HG03575 (cell line): Measurements from ENCODE around the gene P4HB.

Experiments used
- ATAC-seq: cut with Tn5 transposase; IDR thresholded peaks from one replicate; pipeline ENCODE4 v1.9.1; 2021; ENCODE audit not compliant: unreplicated experiment, insufficient number of reproducible peaks, low FRiP score; ENCODE audit errors: extremely low read depth

Gene P4HB

DNA sequence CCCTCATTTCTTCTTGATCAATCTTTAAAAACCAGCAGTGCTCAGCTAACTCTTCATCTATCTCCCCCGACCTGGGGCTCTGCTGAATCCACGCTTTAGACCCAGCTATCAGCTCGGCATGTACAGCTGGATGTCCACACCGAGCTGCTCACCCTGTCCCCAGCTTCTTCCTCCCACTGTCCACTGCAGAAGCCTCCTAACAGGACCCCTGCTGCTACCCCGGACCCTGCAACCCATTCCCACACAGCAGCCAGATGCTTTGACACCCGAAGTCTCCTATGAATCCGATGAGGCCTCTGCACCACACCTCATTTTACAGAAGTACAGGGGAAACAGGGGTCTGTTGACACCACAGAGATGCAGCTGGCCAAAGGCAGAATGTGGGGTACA is 42.6 kb downstream of the P4HB start:
- ATAC-seq, result no peak

DNA sequence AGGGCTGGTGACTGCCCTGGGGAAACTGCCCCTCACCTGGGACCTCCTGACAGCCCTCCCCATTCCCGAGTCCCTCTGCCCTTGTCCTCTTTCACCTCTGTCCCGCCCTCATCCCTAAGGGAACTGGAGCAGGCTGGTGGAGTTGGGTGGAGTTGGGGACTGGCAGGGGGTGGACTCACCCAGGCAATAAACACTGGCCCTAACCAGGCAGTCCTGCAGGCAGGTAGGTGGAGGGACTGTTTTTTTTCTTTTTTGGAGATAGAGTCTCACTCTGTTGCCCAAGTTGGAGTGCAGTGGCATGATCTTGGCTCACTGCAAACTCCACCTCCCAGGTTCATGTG is 44.7 kb downstream of the P4HB start:
- no peak for ATAC-seq

- ATAC-seq, result no peak
Measured at GRCh38 chr17:81814748-81815645, 45.3 kb downstream of the P4HB start.

GRCh38 chr17:81813861-81814683 is 46.3 kb downstream of the P4HB start:
- no peak for ATAC-seq

DNA sequence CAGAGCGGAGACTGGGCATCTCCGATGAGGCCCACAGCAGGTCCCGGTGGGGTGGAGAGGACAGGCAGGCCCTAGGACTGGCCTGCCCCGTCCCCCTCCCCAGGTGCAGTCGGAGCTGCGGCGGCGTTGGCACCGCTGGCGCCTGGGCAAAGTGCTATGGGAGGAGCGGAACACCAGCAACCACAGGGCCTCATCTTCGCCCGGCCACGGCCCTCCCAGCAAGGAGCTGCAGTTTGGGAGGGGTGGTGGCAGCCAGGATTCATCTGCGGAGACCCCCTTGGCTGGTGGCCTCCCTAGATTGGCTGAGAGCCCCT is 47.0 kb downstream of the P4HB start:
- ATAC-seq, result no peak

DNA sequence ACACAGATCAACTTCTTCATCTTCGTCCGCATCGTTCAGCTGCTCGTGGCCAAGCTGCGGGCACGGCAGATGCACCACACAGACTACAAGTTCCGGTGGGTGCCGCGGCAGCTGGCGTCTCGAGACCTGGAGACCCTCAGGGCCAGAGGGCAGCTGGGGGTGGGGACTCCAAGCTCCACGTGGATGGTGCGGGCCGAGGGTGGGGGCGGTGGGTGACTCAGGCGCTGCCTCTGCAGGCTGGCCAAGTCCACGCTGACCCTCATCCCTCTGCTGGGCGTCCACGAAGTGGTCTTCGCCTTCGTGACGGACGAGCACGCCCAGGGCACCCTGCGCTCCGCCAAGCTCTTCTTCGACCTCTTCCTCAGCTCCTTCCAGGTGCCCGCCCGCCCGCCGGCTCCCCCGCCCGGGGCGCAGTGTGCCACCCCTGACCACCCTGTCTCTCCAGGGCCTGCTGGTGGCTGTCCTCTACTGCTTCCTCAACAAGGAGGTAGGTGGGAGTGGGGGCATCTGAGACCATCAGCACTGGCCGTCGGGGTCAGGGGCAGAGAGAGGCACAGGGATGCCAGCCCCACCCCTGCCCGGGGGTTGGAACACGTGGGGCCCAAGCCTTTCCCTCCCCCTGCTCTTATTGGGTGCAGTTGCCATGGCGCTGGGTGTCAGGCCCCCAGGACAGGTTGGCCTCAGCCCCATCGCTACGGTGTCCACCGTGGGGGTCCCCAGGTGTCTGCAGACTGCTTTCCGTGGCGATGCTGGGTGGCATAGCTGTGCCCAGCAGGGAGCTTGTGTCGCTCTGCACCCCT is 47.6 kb downstream of the P4HB start:
- ATAC-seq, result no peak

DNA sequence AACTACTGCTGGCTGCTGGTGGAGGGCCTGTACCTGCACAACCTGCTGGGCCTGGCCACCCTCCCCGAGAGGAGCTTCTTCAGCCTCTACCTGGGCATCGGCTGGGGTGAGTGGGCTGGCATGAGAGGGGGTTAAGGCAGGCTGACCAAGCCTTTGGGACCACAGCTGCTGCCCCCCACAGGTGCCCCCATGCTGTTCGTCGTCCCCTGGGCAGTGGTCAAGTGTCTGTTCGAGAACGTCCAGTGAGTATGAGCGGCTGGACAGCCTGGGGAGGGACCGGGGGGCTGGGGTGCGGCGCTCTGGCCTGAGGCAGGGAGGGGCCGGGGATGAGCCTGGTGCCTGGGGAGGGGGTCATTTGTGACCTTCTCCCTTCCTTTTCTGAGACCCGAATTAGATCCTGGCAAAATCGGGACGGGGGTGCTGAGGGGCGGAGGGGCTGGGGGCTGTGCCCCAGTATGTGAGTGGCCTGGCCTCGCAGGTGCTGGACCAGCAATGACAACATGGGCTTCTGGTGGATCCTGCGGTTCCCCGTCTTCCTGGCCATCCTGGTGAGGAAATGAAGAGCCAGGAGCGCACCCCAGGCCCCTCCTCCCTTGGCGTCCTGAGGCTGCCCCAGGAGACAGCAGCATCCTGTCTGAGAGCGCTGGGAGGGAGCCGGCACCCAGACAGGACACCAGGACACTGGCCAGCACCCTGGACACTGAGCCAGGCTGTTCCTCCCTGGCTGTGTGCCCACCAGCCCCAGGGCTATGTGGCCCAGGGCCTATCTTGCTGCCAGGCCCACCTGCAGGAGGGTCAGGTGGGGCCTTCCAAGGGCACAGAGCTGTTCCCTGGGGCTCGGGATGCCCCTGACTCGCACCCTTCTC is 48.4 kb downstream of the P4HB start:
- no peak for ATAC-seq

DNA sequence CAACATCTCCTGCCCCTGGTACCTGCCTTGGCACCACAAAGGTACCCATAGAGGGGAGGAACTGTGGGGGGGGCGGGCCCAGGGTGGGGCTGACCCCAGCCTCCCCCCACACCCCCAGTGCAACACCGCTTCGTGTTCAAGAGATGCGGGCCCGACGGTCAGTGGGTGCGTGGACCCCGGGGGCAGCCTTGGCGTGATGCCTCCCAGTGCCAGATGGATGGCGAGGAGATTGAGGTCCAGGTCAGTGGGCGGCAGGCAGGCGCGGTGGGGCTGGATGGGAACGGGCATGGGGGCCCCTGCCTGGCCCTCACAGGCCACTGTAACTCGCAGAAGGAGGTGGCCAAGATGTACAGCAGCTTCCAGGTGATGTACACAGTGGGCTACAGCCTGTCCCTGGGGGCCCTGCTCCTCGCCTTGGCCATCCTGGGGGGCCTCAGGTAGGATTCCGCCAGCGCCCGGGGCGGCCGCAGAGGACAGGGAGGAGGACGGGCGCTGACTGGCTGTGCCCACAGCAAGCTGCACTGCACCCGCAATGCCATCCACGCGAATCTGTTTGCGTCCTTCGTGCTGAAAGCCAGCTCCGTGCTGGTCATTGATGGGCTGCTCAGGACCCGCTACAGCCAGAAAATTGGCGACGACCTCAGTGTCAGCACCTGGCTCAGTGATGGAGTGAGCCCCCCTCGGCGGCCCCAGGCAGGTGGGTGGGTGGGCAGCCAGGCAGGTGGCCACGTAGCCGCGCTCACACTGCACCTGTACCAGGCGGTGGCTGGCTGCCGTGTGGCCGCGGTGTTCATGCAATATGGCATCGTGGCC is 49.2 kb downstream of the P4HB start:
- ATAC-seq, result no peak

DNA sequence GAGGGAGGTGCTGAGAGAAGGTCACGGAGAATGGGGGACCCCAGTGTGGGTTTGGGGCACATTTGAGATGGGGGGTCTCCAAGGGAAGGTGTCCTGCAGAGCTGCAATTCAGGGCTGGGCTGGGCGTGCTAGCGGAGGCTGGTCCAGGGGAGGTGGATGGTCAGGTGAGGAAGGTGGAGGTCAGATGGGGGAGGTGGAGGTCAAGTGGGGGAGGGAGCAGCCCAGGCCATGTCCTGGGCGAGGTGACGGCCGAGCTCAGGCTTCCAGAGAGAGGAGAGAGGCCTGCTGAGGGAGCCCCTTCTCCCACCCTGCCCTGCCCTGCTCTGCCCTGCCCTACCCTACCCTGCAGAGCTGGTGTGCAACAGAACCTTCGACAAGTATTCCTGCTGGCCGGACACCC is 49.9 kb downstream of the P4HB start:
- no peak for ATAC-seq

GRCh38 chr17:81809556-81809998 is 50.8 kb downstream of the P4HB start:
- ATAC-seq, result no peak

DNA sequence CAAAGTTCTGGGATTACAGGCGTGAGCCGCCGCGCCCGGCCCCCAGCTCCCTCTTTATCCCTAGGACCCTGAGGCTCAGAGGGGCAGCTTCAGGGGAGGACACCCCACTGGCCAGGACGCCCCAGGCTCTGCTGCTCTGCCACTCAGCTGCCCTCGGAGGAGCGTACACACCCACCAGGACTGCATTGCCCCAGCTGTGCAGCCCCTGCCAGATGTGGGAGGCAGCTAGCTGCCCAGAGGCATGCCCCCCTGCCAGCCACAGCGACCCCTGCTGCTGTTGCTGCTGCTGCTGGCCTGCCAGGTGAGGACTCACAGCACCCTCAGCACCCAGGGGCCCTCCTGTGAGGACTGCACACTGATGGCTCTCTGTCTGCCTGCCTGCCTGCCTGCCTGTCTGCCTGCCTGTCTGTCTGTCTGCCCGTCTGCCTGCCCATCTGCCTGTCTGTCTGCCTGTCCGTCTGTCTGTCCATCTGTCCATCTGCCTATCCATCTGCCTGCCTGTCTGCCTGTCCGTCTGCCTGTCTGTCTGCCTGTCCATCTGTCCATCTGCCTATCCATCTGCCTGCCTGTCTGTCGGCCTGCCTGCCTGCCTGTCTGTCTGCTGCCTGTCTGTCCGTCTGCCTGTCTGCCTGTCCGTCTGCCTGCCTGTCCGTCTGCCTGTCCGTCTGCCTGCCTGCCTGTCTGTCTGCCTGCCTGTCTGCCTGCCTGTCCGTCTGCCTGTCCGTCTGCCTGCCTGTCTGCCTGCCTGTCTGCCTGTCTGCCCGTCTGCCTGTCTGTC is 51.4 kb downstream of the P4HB start:
- ATAC-seq, result no peak

- no peak for ATAC-seq
Measured at GRCh38 chr17:81807839-81808238, 52.5 kb downstream of the P4HB start.

GRCh38 chr17:81807210-81807719 is 53.1 kb downstream of the P4HB start:
- no peak for ATAC-seq

DNA sequence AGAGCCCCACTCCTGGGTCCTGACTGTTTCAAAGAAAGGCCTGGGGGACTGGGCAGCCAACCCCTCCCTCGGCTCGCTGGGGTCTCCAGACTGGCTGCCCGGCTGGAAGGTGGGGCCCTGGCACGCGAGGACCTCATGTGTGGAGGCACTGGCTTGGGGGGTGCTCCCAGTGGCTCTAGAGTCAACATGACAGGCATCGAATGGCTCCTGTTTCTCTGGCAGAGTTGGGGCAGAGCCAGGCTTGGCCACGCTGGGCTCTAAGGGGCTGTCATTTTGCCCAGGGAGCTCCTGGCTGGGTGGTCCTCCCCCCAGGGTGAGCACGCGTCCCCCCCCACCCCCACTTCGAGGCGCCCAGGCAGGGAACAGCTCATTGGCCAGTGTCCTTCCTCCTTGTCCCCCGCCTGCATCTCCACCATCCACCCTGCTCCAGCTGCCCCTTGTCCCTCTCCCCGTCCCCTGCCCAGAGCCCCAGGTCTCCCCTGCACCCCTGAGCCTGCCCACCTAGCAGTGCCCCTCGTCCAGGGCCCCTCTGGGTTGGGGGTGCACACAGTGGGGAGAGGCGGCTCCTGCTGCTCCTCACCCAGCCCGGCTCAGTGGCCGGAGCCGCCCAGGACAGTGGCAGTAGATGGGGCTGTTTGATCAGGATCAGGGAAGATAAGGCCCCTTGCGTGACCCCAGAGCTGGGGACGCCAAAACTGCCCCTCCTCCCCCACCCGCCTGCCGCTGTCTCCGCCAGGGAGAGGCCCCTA is 53.7 kb downstream of the P4HB start:
- ATAC-seq, result no peak

- no peak for ATAC-seq
Measured at GRCh38 chr17:81805707-81806460, 54.5 kb downstream of the P4HB start.
